Endodermal cell (in vitro differentiated cells): ENCODE results near the gene MYL11. TPM values are rescaled to one million over a fixed set of nuclear protein-coding genes. Genes with fewer than 3 reads are reported as not detected.

ENCODE experiments used
- DNase-seq: peaks from one replicate; pipeline ENCODE4 v3.0.0-alpha.2; 2017
- H3K27ac ChIP-seq: 2 replicates; pipeline ENCODE4 v1.5.1; 2013; ENCODE audit warnings: mild to moderate bottlenecking, low read depth, low read length, moderate library complexity
- H3K27me3 ChIP-seq: 2 replicates; pipeline ENCODE4 v1.6.1; 2013; ENCODE audit warnings: mild to moderate bottlenecking, low read length, moderate library complexity; ENCODE audit not compliant: insufficient read depth, control insufficient read depth, poor library complexity, severe bottlenecking
- H3K36me3 ChIP-seq: 2 replicates; pipeline ENCODE4 v1.7.0; 2013; ENCODE audit warnings: mild to moderate bottlenecking, low read length, moderate library complexity; ENCODE audit not compliant: control insufficient read depth, insufficient read depth
- H3K4me1 ChIP-seq: one replicate; pipeline ENCODE4 v1.7.0; 2013; ENCODE audit warnings: low read length; ENCODE audit not compliant: control insufficient read depth, insufficient read depth
- H3K4me3 ChIP-seq: 2 replicates; pipeline ENCODE4 v1.5.1; 2013; ENCODE audit warnings: mild to moderate bottlenecking, low read length, moderate library complexity
- H3K9ac ChIP-seq: 2 replicates; pipeline ENCODE4 v1.6.1; 2013; ENCODE audit warnings: mild to moderate bottlenecking, low read length, moderate library complexity; ENCODE audit not compliant: poor library complexity, severe bottlenecking; ENCODE audit errors: extremely low read depth
- H3K9me3 ChIP-seq: 2 replicates; pipeline ENCODE4 v1.6.1; 2013; ENCODE audit warnings: mild to moderate bottlenecking, low read length, moderate library complexity; ENCODE audit not compliant: control insufficient read depth
- H3K27ac Mint-ChIP-seq: 2 replicates; pipeline ENCODE4 v1.8.0; 2020; ENCODE audit warnings: mixed read lengths
- H3K27me3 Mint-ChIP-seq: 2 replicates; pipeline ENCODE4 v1.8.0; 2021; ENCODE audit warnings: mild to moderate bottlenecking, mixed read lengths; ENCODE audit not compliant: insufficient read depth
- H3K36me3 Mint-ChIP-seq: 2 replicates; pipeline ENCODE4 v1.8.0; 2020; ENCODE audit warnings: low read depth, mixed read lengths
- H3K4me1 Mint-ChIP-seq: 2 replicates; pipeline ENCODE4 v1.8.0; 2020; ENCODE audit warnings: mixed read lengths
- H3K4me3 Mint-ChIP-seq: 2 replicates; pipeline ENCODE4 v1.8.0; 2020; ENCODE audit warnings: mild to moderate bottlenecking, moderate library complexity, mixed read lengths
- H3K9me3 Mint-ChIP-seq: 2 replicates; pipeline ENCODE4 v1.8.0; 2020; ENCODE audit warnings: mild to moderate bottlenecking, mixed read lengths
- WGBS, 2 experiments: methylation state at CpG; one replicate each; pipeline versions ENCODE4 v1.1.5 to v1.1.7; 2013; ENCODE audit warnings: missing lambda C conversion rate in 2 of 2, mixed read lengths in 1 of 2; ENCODE audit not compliant: insufficient coverage in 1 of 2, insufficient read length in 1 of 2; 5-methylcytosine and 5-hydroxymethylcytosine counted together
- total RNA-seq, 2 donors: library from RNA; stranded (reverse); fragmentation: NEBNext Ultra II Directional in 1 of 2; extraction: Animal tissue kit (Norgen Biotek cat#: 25700) in 1 of 2; gene quantifications; 2 replicates in 1 of 2; 3 replicates in 1 of 2; pipeline ENCODE4 v1.2.1, GENCODE V29; 2021
- TF ChIP-seq, protein P1 (sequence below): fragments of 200-600 bp; sonication (generic); conservative IDR thresholded peaks from 2 replicates; pipeline ENCODE4 v1.5.0; 2021; ENCODE audit warnings: antibody characterized with exemption, mild to moderate bottlenecking

The MYL11 gene
- total RNA-seq, 2 donors from 2014 or later: 1.2 TPM; not detected in 1

DNA sequence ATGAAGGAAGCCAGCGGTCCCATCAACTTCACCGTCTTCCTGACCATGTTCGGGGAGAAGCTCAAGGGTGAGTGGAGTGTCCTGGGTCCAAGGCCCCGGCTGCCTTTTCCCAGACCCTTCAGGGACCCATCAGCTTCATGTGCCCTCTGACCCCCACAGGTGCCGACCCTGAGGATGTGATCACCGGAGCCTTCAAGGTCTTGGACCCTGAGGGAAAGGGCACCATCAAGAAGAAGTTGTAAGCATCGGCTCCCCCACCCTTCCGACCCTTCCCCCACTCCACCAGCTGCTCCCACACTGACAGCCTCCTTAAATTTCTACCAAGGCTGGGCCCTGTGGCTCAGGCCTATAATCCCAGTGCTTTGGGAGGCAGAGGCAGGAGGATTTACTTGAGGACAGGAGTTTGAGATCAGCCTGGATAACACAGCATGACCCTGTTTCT lies 1.9 kb downstream of the MYL11 start:
- H3K4me3 ChIP-seq: no peak overlapping the region
- H3K4me3 Mint-ChIP-seq: no peak overlapping the region
- no peaks in the 10 kb centered on the region for H3K27me3 Mint-ChIP-seq
- H3K36me3 Mint-ChIP-seq: peaks cover 3% of the 10 kb centered on the region
- WGBS, 2 experiments: 93 to 98% methylated on average over 5 to 8 of the region's 8 CpGs
- H3K9me3 Mint-ChIP-seq: no peaks in the 10 kb centered on the region
- peaks cover 14% of the 10 kb centered on the region for H3K4me1 Mint-ChIP-seq
- no peak overlapping the region for H3K9ac ChIP-seq
- DNase-seq: peak; percentile 41
- H3K4me1 ChIP-seq: peaks cover 6% of the 10 kb centered on the region
- TF ChIP-seq, protein P1, sequence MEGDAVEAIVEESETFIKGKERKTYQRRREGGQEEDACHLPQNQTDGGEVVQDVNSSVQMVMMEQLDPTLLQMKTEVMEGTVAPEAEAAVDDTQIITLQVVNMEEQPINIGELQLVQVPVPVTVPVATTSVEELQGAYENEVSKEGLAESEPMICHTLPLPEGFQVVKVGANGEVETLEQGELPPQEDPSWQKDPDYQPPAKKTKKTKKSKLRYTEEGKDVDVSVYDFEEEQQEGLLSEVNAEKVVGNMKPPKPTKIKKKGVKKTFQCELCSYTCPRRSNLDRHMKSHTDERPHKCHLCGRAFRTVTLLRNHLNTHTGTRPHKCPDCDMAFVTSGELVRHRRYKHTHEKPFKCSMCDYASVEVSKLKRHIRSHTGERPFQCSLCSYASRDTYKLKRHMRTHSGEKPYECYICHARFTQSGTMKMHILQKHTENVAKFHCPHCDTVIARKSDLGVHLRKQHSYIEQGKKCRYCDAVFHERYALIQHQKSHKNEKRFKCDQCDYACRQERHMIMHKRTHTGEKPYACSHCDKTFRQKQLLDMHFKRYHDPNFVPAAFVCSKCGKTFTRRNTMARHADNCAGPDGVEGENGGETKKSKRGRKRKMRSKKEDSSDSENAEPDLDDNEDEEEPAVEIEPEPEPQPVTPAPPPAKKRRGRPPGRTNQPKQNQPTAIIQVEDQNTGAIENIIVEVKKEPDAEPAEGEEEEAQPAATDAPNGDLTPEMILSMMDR: no peak
- no peaks in the 10 kb centered on the region for H3K27me3 ChIP-seq
- peaks cover 8% of the 10 kb centered on the region for H3K36me3 ChIP-seq
- H3K27ac Mint-ChIP-seq: no peak overlapping the region
- no peaks in the 10 kb centered on the region for H3K9me3 ChIP-seq
- H3K27ac ChIP-seq: no peak overlapping the region

DNA sequence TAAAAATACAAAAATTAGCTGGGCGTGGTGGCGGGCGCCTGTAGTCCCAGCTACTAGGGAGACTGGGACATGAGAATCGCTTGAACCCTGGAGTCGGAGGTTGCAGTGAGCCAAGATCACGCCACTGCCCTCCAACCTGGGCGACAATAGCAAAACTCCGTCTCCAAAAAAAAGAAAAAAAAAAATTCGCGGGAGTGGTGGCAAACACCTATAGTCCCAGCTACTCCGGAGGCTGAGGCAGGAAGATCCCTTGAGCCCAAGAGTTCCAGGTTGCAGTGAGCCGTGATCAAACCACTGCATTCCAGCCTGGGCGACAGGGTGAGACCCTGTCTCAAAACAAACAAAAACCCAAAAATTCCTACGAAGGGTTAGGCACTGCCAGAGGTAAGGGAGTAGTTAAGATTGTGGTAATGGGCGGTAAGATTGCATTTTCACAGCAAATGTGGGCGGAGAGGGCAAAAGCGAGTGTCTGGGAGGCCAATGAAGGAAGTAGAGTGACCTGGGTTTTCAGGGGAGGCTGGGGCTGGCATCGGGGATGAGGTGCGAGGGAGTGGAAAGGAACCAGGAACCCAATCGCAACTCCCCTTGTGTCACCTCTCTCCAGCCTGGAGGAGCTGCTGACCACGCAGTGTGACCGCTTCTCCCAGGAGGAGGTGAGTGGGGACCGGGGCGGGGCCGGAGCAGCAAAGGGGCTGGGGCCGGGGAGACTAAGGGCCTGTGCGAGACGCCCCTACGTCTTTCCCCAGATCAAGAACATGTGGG lies 2.6 kb downstream of the MYL11 start:
- WGBS, 2 experiments: 59 to 65% methylated on average over 14 to 29 of the region's 29 CpGs
- Histone ChIP-seq H3K36me3 (peaks cover 8% of the 10 kb centered on the region), H3K4me3 (peak overlapping the region; percentile 79), H3K27ac (peak overlapping the region; percentile 100), H3K27me3 (no peaks in the 10 kb centered on the region), H3K9me3 (no peaks in the 10 kb centered on the region), H3K9ac (peak overlapping the region; percentile 91), H3K4me1 (peaks cover 6% of the 10 kb centered on the region)
- Mint-ChIP-seq H3K4me3 (peak overlapping the region; percentile 92), H3K9me3 (no peaks in the 10 kb centered on the region), H3K36me3 (peaks cover 3% of the 10 kb centered on the region), H3K27ac (peak overlapping the region; percentile 100), H3K27me3 (no peaks in the 10 kb centered on the region), H3K4me1 (peaks cover 10% of the 10 kb centered on the region)
- TF ChIP-seq, protein P1: no peak
- peak; percentile 37 for DNase-seq

DNA sequence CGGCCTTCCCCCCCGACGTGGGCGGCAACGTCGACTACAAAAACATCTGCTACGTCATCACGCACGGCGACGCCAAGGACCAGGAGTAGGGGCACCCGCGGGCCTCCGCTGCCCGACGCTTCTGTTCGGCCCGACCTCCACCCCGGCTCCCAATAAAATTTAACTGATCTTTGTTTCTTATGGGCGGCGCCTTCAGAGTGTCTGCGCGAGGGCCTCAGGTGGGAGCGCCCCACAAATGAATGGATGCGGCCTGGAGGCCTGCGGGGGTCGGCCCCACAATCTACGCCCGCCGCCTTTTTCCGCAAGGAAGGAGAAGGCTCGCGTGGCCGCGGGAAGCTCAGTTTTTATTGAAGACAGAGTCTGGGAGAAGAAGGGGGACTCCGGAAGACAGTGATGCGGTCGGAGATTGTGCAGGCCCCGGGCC lies 3.2 kb downstream of the MYL11 start:
- H3K27ac Mint-ChIP-seq: peak overlapping the region; percentile 100
- TF ChIP-seq, protein P1: no peak
- peak overlapping the region; percentile 91 for H3K9ac ChIP-seq
- H3K36me3 Mint-ChIP-seq: peaks cover 3% of the 10 kb centered on the region
- H3K4me3 ChIP-seq: peak overlapping the region; percentile 79
- H3K4me1 Mint-ChIP-seq: peaks cover 10% of the 10 kb centered on the region
- no peaks in the 10 kb centered on the region for H3K27me3 Mint-ChIP-seq
- H3K36me3 ChIP-seq: peaks cover 8% of the 10 kb centered on the region
- H3K4me1 ChIP-seq: peaks cover 6% of the 10 kb centered on the region
- no peaks in the 10 kb centered on the region for H3K27me3 ChIP-seq
- WGBS, 2 experiments: 3 to 7% methylated on average over 3 to 39 of the region's 39 CpGs
- DNase-seq: peak; percentile 95
- no peaks in the 10 kb centered on the region for H3K9me3 ChIP-seq
- H3K27ac ChIP-seq: peak overlapping the region; percentile 100
- H3K4me3 Mint-ChIP-seq: peak overlapping the region; percentile 92
- H3K9me3 Mint-ChIP-seq: no peaks in the 10 kb centered on the region
